Midbrain (tissue), 1 donor: ENCODE data around the gene CRYGN.

Source experiments
- DNase-seq: peaks from one replicate; lab custom pipeline; 2025; lab: John Stamatoyannopoulos, UW

CRYGN gene, protein sequence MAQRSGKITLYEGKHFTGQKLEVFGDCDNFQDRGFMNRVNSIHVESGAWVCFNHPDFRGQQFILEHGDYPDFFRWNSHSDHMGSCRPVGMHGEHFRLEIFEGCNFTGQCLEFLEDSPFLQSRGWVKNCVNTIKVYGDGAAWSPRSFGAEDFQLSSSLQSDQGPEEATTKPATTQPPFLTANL

GRCh38 chr7:151439855-151440798 is at the start of gene CRYGN:
CRYGN (minus strand) TSS chr7:151440141; CDS start chr7:151439917, 224 bp downstream.
- DNase-seq, result no peak

DNA sequence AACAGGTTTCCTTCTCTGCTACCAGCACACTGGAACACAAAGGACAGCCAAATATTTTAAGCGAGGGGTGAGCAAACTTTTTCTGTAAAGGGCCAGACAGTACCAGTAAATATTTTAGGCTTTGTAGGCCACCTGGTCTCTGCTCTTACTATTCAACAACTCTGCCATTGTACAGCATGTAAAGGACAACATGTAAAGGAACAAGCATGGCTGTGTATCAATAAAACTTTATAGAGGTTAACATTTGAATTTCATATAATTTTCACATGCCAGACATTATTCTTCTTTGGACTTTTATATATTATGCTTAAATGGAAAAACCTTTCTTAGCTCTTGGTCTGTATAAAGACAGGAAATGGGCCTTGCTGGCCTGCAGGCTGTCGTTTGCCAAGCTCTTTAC is 49.6 kb upstream of the CRYGN start:
- DNase-seq, result no peak

DNA sequence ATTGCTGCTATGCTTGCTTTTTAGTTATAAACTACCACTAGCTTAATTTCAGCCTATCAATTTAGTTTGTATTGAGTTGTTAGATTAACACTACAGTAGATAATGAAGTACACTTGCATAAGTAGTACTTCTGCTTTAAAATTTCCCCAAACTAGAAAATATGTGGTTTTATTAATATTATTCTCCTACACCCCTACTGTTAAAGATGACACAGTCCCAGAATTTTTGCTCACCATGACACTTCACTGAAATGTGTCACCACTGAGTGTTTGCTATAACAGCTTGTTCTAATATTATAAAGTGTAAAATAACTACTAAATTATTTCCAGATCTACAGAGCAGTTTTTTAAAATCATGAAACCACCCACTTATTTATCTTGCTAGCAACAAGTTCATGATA is 48.2 kb upstream of the CRYGN start:
- DNase-seq, result no peak

DNA sequence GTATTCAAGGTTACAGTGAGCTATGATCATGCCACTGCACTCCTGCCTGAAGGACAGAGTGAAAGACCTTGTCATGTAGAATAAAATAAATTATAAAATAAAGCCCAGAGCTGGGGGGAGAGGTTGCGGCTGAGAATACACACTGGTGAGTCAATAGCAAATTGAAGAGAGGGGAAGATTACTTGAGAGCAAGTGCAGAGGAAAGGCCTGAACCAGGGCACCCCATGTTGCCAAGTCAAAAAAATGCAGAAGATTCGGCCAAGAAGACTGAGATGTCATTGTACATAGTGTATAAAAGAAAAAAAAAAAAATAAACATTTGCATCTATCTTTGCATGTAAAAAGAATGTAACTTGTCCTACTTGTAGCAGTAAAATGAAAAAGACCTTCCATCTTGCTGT is 47.3 kb upstream of the CRYGN start:
- DNase-seq, result no peak

DNA sequence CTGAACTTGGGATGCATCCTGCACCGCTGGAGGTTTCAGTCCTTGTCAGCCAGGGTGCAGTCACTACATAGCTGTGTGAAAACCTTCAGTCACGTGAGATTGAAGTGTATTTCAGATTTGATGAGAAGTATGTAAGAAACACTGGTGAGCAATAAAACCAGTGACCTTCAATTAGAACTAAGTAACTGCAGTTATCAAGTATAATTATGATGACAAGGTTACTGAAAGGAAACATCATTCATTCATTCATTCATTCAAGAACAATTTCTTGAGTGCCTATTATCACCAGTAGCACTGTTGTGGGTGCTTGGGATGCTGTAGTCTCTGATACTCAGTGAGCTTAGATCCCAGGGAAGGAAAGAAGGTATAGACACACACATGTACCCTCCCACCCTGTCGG is 46.1 kb upstream of the CRYGN start:
- no peak for DNase-seq

DNA sequence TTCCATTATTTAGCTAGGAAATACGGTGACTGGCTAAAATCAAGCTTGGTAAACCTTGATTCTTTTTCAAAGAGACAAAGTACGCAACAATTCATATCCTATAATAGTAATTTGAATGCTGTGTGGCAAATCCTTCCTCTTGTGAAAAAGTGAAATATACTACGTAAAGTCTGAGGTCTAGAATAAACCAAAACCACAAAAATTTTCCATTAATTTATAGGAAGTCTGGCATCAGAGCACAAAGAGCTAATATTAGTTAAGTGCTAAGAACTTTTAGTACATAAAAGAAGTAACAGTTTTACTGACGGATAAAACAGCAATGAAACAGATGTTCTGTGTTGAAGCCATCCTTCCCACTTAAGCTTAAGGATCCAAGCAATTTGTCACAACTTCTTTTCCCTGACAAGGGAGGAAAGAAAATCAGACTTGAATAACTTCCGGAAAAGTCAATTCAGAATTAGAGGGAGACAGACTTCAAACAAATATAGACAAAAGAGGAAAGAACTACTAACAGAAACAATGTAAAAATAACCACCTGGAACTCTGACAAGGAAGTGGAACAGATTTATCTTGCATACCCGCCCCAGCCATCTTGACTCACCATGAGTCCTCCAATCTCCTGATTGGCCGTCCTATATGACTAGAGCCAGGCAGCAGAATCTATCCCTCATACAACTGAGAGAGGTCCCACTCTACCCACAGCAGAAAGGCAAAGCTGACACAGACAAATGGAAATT is 45.2 kb upstream of the CRYGN start:
- no peak for DNase-seq

DNA sequence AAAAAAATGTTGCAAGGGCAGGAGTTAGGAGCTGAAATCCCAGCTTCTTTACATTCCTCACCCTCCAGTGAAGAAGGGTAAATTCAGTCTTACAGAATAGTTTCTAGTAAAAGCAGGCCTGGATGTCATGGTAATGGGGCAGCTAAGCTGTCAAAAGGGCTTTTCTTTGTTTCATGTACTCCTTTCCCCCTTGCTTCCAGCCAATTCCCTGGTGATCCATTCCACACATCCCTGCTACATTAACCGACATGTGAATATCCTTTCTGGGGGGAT is 43.7 kb upstream of the CRYGN start:
- DNase-seq, result no peak

- DNase-seq, result no peak
Observed at GRCh38 chr7:151482883-151483710, 43.2 kb upstream of the CRYGN start.

DNA sequence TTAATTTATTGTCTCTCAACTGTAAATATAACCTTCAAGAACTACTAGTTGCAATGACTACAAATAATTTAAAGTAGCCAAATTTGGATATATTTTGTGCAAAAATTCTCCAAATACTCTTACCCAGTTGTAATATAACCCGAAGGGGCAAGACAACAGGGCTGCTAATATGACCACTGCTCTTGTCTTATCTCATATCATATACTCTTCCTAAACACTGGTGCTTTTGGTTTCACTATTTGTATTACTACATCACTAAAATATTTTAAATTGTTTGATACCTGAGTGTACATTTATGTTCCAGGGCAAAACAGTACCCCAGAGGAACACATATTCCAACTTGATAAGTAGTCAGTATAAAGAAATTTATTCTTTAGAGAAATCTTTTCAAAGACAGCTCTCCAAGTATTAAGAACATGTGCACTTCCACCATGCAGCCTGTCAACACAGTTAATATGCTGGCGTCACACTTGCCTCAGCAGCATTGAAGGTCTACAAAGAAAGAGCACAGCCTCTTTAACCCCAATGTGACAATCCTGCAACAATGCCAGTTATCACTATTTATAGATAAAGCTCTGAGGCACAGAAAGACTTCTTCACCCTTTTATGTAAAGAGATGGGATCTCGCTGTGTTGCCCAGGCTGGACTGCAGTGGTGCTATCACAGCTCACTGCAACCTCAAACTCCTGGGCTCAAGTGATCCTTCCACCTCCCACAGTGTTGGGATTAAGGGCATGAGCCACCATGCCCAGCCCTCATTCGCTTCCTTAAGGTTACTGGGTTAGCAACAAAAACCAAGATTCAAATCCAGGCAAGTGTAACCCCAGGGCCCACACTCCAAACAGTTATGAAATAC is 41.9 kb upstream of the CRYGN start:
- DNase-seq, result no peak

DNA sequence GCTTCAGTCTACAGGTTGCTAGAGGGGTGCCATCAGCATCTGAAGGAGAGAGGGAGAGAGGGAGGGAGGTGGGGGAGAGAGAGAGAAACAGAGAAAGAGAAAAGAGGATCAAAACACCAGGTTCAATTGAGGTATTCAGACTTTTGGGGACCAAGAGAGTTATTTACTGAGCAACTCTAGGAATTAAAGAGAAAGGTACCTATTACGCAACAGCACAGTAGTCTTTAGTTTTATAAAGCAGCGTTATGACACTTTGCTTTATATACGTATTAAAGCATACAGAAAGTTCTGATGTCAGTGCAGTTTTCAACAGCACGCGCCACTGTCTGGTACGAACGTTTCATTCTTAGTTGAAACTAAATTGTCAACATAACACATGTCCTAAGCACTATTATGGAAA is 37.9 kb upstream of the CRYGN start:
- DNase-seq, result no peak

- DNase-seq, result no peak
Observed at GRCh38 chr7:151472644-151473380, 32.9 kb upstream of the CRYGN start.

DNA sequence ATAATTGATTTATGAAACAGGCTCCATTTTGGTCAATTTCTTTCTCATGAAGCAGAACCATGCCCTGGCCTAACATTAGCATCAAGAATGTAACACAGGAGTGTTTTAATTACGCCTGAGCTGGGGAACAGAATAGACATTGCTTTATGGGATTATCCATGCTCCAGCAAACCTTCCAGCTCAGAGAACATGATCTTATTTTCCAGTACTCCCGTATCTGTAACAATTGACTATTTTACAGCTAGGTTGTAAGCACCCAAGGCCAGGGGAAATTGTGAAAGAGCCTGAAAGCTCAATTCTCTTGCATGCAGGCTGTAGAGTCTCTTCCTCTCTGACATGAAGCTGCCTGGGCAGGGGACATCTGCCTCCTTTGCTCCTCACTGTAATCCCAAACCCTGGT is 30.8 kb upstream of the CRYGN start:
- DNase-seq, result peak; percentile 11

GRCh38 chr7:151469281-151469680 is 29.3 kb upstream of the CRYGN start:
- DNase-seq, result no peak

DNA sequence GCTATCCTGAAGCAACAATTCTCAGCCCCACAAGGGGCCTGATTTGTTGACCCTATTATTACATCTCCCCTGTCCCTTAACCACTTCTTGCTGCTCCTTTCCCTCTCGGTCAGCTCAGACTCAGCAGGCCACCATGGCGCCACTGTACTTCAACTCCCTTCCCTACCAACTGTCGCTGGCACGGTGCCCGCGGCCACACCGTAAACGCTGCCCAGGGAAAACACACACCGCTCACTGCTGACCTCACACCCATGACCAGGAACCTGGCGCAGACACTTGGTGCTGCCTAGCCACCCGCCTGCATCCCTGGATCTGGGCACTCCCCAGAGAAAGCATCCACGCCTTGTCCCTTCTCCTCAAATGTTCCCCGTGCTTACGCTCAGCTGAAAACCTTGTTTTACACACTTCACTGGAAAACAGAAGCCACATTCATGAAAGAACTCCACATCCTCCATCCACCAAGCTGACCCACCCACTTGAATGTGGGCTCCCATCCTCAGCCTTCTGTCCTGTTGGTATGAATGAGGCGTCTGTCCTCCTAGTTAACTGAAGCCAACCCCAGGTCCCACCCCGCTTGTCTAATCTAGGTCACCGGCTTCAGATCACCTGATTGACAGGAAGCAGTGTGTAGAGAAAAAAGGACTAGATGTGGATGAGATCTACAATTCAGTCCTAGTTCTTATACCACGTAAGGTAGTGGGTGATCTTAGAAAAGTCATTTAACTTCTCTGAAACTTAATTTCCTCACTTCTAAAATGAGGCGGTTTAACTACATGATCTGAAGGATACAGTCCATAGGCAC is 28.5 kb upstream of the CRYGN start:
- no peak for DNase-seq

- DNase-seq, result no peak
Observed at GRCh38 chr7:151465169-151465568, 25.2 kb upstream of the CRYGN start.

DNA sequence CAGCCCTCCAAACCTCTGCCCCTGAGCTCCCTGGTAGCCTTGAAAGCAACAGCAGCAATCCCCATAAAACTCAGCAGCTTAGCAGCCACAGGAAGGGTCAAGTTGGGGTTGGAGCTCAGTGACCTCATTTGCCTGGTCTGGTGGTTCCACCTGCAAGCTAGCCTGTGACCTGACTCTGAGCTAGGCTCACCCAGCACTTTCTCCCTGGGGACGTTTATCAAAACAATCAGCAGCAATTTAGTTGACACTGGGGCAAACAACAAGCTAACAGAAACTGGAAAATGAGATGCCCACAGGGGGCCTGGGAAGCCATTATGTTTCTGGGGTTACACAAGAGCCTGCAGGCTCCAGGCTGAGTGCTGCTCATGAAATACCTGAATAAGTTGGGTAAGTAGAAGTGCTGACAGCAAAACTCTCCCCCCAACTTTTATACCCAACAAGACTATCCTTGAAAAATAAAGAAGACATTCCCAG is 22.4 kb upstream of the CRYGN start:
- DNase-seq, result no peak

GRCh38 chr7:151461942-151462230 is 21.9 kb upstream of the CRYGN start:
- no peak for DNase-seq

DNA sequence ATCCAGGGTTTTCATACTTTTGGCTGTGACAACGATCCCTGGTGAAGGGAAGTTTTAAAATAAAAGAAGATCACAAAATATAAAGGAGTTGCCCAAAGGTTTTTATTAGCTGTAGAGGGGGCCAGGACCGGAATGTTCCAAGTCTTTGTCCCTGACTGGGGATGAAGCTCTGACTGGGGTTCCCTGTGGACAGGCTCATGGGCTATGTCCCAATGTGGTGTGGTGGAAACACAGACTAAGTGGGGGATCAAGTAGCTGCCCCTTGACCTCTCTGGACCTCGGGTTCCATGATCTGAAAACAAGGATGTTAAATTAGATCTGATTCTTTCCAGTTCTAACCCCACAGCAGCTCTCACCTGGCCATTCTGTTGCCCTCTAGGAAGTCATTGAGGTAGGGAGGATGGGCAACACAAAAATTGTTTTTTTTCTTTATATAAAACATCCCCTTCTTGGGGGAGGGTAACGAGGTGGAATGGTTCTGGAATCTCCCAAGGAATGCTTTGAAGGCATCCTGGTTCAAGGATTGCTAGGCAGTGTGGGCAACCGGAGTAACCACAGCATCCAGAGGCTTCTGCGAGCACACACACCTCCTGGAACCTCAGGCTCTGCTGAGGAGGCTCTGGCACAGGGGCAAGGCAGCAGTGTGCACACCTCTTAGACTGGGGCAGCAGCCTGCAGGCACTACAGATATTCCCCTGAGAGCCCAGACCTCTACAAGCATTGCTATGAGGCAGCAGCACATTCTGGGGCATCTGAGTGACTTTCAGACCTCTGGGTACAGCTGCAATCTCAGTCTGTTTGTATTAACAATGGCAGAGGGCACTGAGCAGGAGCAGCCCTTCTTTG is 21.4 kb upstream of the CRYGN start:
- DNase-seq, result no peak

GRCh38 chr7:151460474-151460855 is 20.5 kb upstream of the CRYGN start:
- DNase-seq, result no peak
